BE2C (cell line): Measurements from ENCODE around the gene FARS2.

Experiments used
- DNase-seq: peaks from one replicate; pipeline ENCODE4 v3.0.0-alpha.2; 2020
- H3K27me3 ChIP-seq: fragments of 250-450 bp; sonication (Bioruptor Pico); 2 replicates; pipeline ENCODE4 v1.5.1; 2020; ENCODE audit warnings: mild to moderate bottlenecking
- H3K36me3 ChIP-seq: fragments of 250-450 bp; sonication (Bioruptor Pico); 2 replicates; pipeline ENCODE4 v1.5.1; 2020; ENCODE audit warnings: mild to moderate bottlenecking
- H3K4me1 ChIP-seq: fragments of 250-450 bp; sonication (Bioruptor Pico); 2 replicates; pipeline ENCODE4 v1.5.1; 2020
- H3K4me3 ChIP-seq: 2 replicates; pipeline ENCODE4 v1.5.1; 2011; ENCODE audit warnings: low read depth, low read length
- H3K9me3 ChIP-seq: fragments of 250-450 bp; sonication (Bioruptor Pico); 2 replicates; pipeline ENCODE4 v1.5.1; 2020
- CTCF ChIP-seq: IDR thresholded peaks from 2 replicates; pipeline ENCODE4 v1.5.1; 2012; ENCODE audit warnings: mild to moderate bottlenecking, low read depth, low read length

FARS2 gene

GRCh38 chr6:5290500-5290899 lies 29.2 kb downstream of the FARS2 start:
- no peaks in the 10 kb centered on the region for H3K27me3 ChIP-seq
- no peak for TF ChIP-seq CTCF
- DNase-seq = no peak
- H3K4me1 ChIP-seq = no peaks in the 10 kb centered on the region
- H3K4me3 ChIP-seq = no peak overlapping the region
- no peaks in the 10 kb centered on the region for H3K36me3 ChIP-seq
- no peaks in the 10 kb centered on the region for H3K9me3 ChIP-seq

- no peak overlapping the region for H3K4me3 ChIP-seq
- no peaks in the 10 kb centered on the region for H3K9me3 ChIP-seq
- H3K36me3 ChIP-seq = no peaks in the 10 kb centered on the region
- H3K4me1 ChIP-seq = no peaks in the 10 kb centered on the region
- no peaks in the 10 kb centered on the region for H3K27me3 ChIP-seq
- DNase-seq = no peak
- no peak for TF ChIP-seq CTCF
Measured at GRCh38 chr6:5292154-5292553, 30.8 kb downstream of the FARS2 start.

GRCh38 chr6:5293692-5294091 lies 32.4 kb downstream of the FARS2 start:
- H3K27me3 ChIP-seq = no peaks in the 10 kb centered on the region
- no peaks in the 10 kb centered on the region for H3K4me1 ChIP-seq
- DNase-seq = no peak
- H3K9me3 ChIP-seq = no peaks in the 10 kb centered on the region
- no peaks in the 10 kb centered on the region for H3K36me3 ChIP-seq
- H3K4me3 ChIP-seq = no peak overlapping the region
- TF ChIP-seq CTCF = no peak

- no peak for TF ChIP-seq CTCF
- DNase-seq = no peak
- no peaks in the 10 kb centered on the region for H3K9me3 ChIP-seq
- no peaks in the 10 kb centered on the region for H3K27me3 ChIP-seq
- no peaks in the 10 kb centered on the region for H3K4me1 ChIP-seq
- no peak overlapping the region for H3K4me3 ChIP-seq
- H3K36me3 ChIP-seq = no peaks in the 10 kb centered on the region
Measured at GRCh38 chr6:5294392-5295211, 33.3 kb downstream of the FARS2 start.

GRCh38 chr6:5295623-5296022 lies 34.3 kb downstream of the FARS2 start:
- Histone ChIP-seq H3K27me3 (no peaks in the 10 kb centered on the region), H3K9me3 (no peaks in the 10 kb centered on the region), H3K36me3 (no peaks in the 10 kb centered on the region), H3K4me3 (no peak overlapping the region), H3K4me1 (no peaks in the 10 kb centered on the region)
- DNase-seq = no peak
- TF ChIP-seq CTCF = no peak

GRCh38 chr6:5300206-5300764 lies 39.0 kb downstream of the FARS2 start:
- Histone ChIP-seq H3K9me3 (no peaks in the 10 kb centered on the region), H3K4me3 (no peak overlapping the region), H3K4me1 (peaks cover 20% of the 10 kb centered on the region), H3K27me3 (no peaks in the 10 kb centered on the region), H3K36me3 (no peaks in the 10 kb centered on the region)
- TF ChIP-seq CTCF = no peak
- DNase-seq = no peak
